H1 (cell line): Measurements from ENCODE around the gene SPOCD1.

Experiments
- CHD1 ChIP-seq: IDR thresholded peaks from 2 replicates; pipeline ENCODE4 v1.6.1; 2012; ENCODE audit warnings: low read depth, low read length, improper control_type of control experiment
- CTCF ChIP-seq, 3 experiments: IDR thresholded peaks; 1 replicate in 2 of 3; 2 replicates in 1 of 3; pipeline versions ENCODE4 v1.5.1 to v1.6.1; 2011; ENCODE audit warnings: low read length in 3 of 3, mild to moderate bottlenecking in 3 of 3, inconsistent platforms in 2 of 3, low read depth in 1 of 3, moderate library complexity in 1 of 3; ENCODE audit not compliant: insufficient read depth in 1 of 3; ENCODE audit errors: control extremely low read depth in 1 of 3
- GABPA ChIP-seq: IDR thresholded peaks from 2 replicates; pipeline ENCODE4 v1.6.1; 2011; ENCODE audit warnings: mild to moderate bottlenecking, low read length, moderate library complexity, borderline replicate concordance; ENCODE audit not compliant: insufficient read depth
- POLR2A ChIP-seq, 2 experiments: IDR thresholded peaks; 1 replicate in 1 of 2; 2 replicates in 1 of 2; pipeline ENCODE4 v1.6.1; 2011; ENCODE audit warnings: low read depth in 2 of 2, low read length in 2 of 2, mild to moderate bottlenecking in 2 of 2; ENCODE audit errors: control extremely low read depth in 1 of 2
- RFX5 ChIP-seq: IDR thresholded peaks from 2 replicates; pipeline ENCODE4 v1.6.1; 2011; ENCODE audit warnings: low read depth, low read length, improper control_type of control experiment, borderline replicate concordance
- TCF12 ChIP-seq: IDR thresholded peaks from 2 replicates; pipeline ENCODE4 v1.6.1; 2011; ENCODE audit warnings: low read depth, mild to moderate bottlenecking, low read length
- TEAD4 ChIP-seq: IDR thresholded peaks from 2 replicates; pipeline ENCODE4 v1.6.1; 2012; ENCODE audit warnings: low read depth, low read length, inconsistent platforms, mixed read lengths

- no peak for TF ChIP-seq POLR2A (IDR thresholded peaks at IDR 0.05; ENCODE audit: control extremely low read depth in 1 of 2, low read depth in 2 of 2, low read length in 2 of 2)
- no peak for TF ChIP-seq CTCF (IDR thresholded peaks at IDR 0.05; ENCODE audit: control extremely low read depth in 1 of 3, insufficient read depth in 1 of 3, low read depth in 1 of 3, low read length in 3 of 3)
- no peak for TF ChIP-seq TCF12
- no peak for TF ChIP-seq TEAD4
- TF ChIP-seq CHD1: no peak
- TF ChIP-seq RFX5: no peak
- TF ChIP-seq GABPA: no peak
These were observed 19.6 kb upstream of the SPOCD1 start for GRCh38 chr1:31835415-31835814.
